ENCODE results near the gene ZRANB1.

Gene ZRANB1

DNA sequence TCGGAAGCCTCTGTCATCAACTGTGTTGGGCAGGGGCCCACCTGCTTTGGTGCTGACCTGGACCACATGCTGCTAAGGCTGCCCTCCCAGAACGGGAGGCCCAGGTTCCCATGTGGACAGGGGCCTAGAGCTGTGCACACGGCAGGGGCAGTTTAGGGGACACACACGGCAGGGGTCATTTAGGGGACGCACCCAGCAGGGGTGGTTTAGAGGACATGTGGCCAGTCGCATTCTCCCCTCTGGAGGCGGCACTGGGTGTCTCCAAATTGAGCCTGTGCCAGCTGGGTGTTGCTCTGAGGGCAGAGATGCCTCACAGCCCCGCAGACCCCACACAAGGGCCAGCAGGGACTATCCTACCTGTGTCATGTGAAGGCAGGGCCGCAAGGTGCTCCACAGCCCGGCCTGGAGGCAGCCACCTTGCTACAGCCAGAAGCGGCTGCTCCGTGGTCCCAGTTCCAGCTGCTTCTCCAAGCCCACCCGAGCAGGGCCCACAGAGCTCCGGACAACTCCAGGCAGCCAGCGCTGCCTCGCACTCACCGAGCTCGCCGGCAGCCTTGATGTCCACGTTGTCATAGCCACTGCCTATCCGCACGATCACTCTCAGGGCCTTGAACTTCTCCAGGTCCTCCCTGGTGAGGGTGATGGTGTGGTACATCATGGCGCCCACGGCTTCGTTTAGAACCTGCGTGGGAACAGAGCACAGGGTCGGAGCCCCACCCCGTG is 60.7 kb downstream of the ZRANB1 start:
- peak in 5 of 10 donors; percentile 4 to 67 (median 20) for DNase-seq
- intact Hi-C loops (cut with DNase I), result loop anchor here (5.0 kb wide), 1 partner anchor 60 kb away; no protein-coding TSS in a partner anchor

DNA sequence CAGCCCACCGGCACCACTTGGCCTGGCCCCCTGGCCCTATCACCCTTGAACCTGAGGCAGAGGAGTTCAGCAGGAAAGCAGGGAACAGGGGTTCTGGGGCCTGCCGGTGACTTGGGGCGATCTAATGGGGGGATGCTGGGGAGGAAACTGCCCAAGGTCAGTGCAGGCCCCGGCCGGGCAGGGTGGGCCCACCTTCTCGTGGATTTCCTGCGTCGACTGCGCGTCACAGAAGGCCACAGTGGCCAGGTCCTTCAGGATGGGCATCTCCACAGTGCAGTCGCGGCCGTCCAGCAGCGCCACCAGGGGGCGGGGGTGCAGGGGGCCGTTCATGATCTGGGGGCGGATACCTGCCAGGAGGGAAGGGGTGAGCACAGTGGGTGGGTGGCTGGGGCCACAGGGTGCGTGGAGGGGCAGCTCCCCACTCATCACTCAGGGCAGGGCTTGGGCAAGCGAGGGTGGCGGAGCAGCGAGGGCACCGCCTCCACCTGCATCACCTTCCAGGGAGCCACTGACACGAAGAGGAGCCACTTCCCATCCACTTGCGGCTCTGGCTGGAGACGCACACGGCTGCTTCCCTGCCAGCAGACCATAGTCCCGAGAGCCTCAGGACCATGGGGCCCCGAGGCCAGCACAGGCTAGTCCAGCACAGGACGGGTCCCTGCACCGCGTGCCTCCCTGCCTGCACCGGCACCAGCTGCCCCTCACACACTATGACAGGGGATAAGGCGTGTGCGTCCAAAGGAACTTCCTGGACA is 61.4 kb downstream of the ZRANB1 start:
- intact Hi-C loops (cut with DNase I), result loop anchor here (5.0 kb wide), 1 partner anchor 59 kb away; no protein-coding TSS in a partner anchor
- peak in 6 of 10 donors; percentile 5 to 81 (median 32) for DNase-seq

DNA sequence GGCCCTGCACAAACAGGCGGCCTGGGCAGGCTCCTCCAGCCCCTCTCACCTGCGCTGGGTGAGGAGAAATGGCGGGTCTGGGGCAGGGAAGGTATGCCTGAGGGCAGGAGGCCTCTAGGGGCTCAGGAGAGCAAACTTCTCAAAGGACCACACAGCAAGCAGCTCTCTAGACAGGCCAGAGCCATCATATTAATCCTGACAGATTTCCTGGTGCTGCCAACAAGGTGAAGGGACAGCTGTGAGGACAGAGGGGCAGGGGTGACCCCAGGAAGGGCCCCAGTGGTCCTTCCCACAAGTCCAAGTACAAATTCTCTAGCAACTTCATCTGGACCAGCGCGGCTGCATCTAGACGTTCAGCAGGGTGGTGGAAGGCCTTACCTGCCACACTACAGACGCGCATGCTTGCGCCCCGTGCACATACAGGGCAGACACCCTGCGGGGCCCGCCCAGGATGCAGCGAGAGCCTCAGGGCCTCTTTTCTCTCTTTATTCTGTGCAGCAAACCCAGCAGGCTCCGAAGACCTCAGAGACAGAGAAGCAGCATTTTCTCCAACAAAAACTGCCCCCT is 62.1 kb downstream of the ZRANB1 start:
- peak in 7 of 10 donors; percentile 1 to 72 (median 23) for DNase-seq
- intact Hi-C loops (cut with DNase I), result loop anchor here (5.0 kb wide), 1 partner anchor 58 kb away; no protein-coding TSS in a partner anchor

DNA sequence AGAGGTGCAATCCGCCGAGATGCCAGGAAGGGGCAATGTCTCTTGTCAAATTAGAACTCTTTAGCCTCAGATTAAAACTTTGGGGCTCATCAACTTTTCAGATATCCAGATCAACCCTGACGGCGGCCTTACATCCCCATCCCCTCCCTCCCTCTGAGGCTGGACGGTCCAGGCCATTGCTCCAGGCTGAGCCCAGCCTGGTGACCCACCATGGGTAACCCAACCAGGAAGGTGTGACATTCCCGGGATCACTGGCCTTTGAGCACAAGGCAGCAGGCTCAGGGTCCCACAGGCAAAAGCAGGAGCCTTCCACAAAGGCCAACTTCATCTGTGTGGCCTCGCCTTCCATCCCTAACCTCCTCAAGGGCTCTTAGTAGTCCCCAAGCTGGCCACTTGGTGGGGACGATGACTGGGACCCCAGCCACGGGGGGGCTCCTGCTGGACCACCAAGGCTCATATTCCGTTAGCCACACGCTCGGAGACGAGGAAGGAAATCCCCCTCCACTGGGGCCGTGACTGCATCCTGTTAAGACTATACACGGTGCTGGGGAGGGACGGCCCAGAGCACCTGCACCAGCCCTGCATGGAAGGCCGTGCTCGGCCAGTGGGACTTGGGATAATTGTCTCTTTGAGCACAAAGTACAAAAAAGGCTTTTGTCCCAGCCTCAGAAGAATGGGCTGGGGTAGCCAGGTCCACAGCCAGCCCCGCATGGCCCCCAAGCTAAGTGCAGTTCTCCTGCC is 62.8 kb downstream of the ZRANB1 start:
- intact Hi-C loops (cut with DNase I), result loop anchor here (5.0 kb wide), 2 partner anchors 38 to 58 kb away; no protein-coding TSS in a partner anchor
- DNase-seq, result peak in 6 of 10 donors; percentile 4 to 81 (median 29)

DNA sequence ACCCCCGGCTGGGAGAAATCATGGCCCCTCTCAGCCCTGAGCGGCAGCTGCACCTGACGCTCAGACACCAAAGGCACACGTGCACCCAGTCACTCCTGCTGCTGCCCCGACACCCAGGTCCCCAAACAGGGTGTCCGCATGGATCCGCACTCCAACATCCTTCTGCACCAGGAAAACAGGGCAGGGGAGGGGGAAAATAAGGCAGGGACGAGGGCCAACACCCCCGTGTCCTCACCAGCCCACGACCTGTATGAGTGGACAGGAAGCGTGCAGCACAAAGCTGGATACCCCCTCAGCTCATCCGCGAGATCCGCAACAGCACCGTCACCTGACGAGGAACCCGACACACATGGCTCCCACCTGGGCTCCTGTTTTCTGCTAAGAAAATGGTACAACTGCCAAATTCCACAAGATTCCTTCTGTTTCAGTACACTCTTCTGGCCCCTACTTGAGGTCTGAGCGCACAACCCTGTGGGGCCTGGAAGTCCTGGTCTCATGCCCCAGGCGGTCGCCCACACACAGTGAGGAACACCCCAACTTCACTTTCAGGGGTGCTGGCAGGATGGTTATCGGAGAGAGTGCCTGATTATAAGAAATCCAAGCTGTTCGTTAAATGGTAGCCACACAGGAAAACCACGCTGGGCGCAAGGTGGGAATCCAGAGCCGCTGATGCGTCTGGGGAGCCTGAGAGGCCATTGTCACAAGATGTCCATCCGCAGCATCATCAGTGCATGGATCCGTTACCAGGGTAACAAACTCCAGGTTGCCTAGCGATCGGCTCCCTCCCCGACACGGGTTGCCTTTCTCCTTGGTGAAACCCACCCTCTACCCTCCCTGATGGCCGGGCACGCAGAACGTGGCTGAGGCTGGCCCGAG is 63.6 kb downstream of the ZRANB1 start:
- DNase-seq, result peak in 5 of 10 donors; percentile 25 to 90 (median 80)
- intact Hi-C loops (cut with DNase I), result loop anchor here (5.0 kb wide), 1 partner anchor 37 kb away; no protein-coding TSS in a partner anchor

DNA sequence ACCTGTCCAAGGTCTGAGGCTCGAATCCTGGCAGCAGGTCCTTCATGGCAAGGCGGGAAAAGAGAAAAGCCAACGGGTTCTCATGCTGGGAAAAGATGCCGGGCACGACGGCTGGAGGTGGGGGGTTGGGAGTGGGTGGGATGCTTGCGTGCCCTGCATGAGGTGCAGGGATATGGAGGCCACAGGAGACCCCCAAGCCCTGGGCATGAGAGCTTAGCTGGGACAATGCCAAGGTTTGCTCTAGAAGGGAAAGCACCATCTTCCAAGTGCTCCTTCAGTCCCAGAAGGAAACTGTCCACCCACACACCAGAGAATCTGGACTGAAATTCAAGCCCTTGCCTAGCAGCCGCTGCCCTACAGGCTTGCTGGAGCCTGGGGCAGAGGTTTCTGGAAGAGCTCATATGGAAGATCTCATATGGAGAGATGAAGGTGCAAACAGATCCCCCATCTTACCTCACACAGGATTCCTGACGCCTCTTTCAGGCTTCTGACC is 64.3 kb downstream of the ZRANB1 start:
- DNase-seq, result peak in 4 of 10 donors; percentile 5 to 75 (median 19)

DNA sequence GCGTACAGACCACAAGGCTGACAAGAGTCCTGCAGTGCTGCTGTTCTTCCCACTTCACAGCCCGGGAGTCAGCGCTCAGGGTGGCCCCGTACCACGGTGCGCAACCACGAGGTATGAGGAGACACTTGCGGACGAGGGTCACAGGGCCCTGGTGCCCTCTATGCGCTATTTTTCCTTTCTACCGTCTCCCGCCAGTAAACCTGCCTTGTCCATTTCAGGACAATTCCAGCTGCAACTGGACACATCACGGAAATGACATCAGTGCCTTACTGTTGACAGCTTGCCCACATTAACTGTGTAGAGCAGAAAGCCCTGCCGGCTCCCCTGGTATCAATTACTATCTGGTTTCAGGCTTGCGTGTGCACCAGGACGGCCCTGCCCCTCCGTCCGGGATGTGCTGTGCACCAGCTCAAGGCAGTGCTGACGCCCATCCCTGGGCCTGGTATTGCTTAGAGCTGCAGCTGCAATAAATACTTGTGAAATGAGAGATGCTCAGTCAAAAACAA is 65.1 kb downstream of the ZRANB1 start:
- peak in 3 of 10 donors; percentile 49 to 88 (median 66) for DNase-seq
- intact Hi-C loops (cut with DNase I), result loop anchor here (5.0 kb wide), 1 partner anchor 35 kb away; no protein-coding TSS in a partner anchor

More for the DNA sequence above, 64.3 kb downstream of the ZRANB1 start:
- intact Hi-C loops (cut with DNase I), result loop anchor here (5.0 kb wide), 1 partner anchor 36 kb away; no protein-coding TSS in a partner anchor

DNA sequence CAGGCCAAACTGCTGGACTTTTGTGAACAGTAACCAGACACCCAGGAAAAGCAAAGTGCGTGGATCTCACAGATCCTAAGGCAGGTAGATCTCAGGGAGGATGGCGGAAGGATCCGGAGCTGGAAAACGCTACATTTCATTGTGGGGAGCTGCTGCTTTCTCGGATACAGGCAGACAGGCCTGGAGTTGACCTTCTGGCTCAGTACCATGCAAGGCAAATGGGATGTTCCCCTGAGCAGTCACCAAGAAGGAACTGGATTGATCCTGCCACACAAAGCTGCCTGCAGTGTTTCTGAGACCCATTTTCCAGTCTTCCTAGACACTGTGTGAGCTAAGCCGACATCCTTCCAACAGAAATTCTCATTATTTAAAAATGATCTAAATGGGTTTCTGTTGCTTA is 65.5 kb downstream of the ZRANB1 start:
- peak in 1 of 10 donors; percentile 19 for DNase-seq
- intact Hi-C loops (cut with DNase I), result loop anchor here (5.0 kb wide), 1 partner anchor 35 kb away; no protein-coding TSS in a partner anchor

DNA sequence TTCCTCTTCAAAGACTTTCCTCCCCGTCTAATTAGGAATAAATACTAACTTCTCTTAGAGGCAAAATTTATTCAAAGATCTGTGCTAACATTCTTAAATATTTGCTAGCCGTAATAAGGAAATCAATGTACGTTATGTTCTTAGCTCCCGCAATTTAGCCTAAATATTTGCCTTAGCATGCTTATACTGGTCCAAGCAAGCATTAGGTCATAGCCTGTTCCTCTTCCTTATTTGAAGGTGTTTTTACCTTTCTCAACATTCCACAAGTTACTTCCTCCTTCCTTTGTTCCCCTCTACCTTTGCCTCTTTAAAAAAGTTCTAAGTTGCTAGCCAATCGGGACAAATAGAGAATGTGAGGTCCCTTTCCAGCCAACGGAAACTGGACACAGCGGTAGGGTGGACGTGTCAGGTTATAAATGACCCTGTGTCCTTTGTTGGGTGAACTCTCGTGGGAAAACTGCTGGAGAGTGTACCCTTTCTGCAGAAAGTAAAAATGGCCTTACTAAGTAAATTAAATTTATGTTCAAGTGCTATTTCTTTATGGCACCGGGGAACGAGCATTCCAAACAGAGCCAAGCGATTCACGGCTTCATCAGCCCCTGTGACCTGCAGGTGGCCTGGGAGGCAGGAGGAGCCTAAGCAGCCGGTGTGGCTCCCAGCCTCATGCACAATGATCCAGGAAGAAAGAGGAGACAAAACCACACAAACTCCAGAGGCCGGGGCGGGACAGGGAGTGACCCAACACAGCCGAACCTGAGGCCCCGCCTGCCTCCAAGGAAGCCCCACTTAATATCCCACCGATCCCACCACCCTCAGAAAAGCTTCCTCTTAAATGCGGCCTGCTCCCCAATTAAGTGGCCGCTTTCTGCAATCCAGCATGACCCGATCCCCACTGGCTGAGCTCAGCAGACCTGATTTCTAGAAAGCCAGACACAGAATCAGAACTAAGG is 67.0 kb downstream of the ZRANB1 start:
- intact Hi-C loops (cut with DNase I), result loop anchor here (5.0 kb wide), 1 partner anchor 33 kb away; no protein-coding TSS in a partner anchor
- peak in 4 of 10 donors; percentile 19 to 57 (median 47) for DNase-seq

DNA sequence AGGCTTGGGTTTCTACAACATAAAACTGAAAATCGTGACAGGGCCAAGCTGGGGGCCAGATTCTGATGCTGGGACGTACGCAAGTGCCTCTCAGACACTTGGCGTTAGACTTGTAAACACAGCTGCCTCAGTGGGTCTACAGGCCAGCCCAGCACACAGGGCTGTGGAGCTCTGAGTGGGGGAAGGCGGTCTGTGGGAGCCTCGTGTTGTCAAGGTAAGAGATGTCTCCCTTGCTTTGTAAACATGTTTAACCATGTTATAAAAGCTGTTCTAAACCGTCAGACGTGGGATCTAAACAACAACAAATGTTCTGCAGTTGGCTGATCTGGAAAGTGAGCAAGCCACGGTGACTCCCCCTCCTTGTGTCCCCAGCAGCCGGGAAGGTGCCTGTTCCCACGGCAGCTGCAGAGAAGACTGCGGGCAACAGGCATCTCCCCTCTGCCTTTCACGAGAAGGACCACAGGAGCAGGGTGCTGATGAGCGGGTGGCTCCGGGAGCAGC is 67.8 kb downstream of the ZRANB1 start:
- DNase-seq, result peak in 4 of 10 donors; percentile 35 to 89 (median 84)
- intact Hi-C loops (cut with DNase I), result loop anchor here (5.0 kb wide), 1 partner anchor 33 kb away; no protein-coding TSS in a partner anchor

DNA sequence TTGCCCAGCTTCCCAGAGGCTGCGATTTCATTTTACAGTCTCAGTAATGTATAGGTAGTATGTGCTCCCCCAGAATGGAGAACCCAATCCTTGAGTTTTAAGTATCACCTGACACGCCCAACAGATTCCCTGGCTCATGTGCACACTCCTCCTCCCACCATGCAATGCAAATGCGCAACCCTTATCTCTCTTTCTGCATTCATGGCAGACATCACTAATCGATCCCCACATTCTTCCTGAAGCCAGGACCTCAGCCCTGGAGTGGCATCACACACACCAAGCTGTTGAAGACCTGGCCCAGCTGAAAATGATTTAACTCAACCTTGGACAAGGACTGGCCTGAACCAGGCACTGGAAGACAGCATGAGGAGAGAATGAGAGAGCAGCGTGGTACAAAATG is 68.4 kb downstream of the ZRANB1 start:
- intact Hi-C loops (cut with DNase I), result no loop called here
- peak in 3 of 10 donors; percentile 8 to 46 (median 38) for DNase-seq

DNA sequence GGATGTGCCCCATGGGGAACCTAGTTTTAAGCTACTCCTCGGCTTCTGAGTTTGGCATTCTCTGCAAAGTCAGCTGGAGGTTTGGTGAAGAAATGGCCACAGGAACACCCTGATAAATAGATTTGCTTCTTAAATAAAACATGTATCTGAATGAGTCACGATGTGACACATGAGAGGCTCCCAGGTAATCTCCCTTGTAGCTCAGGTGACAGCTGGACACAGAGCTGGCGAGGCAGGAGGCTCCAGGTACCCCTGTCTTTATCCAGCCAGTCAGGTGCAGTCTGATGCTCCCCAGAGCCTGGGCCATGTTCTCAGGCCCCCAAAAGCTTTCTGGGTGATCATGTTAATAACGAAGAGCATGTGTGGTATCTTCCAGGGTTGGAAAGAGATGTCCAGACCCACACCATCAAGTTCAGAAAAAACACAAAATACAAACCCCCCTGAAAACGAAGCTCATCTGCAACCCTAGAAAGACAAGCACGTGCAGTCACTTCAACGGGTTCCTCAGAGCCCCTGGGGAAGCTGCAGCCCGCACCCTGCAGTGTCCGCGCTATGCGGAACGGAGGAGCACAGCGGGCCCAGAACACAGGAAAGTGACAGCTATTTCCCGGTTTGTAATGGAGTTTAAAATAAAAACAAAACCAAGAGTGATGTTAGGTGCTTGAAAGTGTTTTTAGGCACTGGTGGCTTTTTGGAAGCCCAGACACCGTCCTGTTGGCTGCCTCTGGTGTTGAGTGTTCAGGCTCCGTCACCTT is 69.4 kb downstream of the ZRANB1 start:
- intact Hi-C loops (cut with DNase I), result no loop called here
- DNase-seq, result peak in 3 of 10 donors; percentile 39 to 55 (median 44)

DNA sequence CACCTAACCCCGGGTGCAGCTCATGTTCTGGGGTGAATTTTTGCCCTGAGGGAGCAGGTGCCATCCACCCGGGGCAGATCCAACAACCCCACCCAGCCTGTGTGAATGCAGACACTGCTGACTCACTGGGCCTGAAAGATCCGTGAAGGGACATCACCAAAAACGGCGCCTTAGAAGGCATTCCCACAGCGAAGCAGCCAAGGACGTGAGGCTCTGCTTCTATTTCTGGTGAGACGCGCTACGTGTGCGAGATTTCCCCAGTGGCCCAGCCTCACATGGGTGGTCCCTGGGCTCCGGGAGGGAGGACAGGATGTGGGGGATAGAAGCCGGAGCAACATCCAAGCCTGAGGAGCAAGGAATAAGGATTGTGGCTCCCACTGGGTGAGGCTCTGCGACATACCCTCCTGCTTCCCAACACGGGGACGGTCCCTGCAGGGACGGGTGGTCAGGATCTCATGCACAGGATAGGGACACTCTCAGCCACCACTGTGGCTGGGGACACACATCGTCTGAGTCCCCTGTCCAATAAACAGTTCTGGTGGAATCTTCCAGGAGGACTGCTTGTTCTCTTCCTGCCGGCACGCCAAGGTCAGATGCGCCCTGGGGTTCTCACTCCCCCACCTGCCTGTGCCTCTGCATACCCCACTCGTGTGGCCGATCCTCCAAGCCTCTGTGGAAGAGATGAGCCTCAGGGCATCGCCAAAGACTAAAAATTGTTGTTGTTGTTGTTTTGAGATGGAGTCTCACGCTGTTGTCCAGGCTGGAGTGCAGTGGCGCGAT is 70.2 kb downstream of the ZRANB1 start:
- DNase-seq, result peak in 4 of 10 donors; percentile 19 to 78 (median 39)
- intact Hi-C loops (cut with DNase I), result no loop called here

DNA sequence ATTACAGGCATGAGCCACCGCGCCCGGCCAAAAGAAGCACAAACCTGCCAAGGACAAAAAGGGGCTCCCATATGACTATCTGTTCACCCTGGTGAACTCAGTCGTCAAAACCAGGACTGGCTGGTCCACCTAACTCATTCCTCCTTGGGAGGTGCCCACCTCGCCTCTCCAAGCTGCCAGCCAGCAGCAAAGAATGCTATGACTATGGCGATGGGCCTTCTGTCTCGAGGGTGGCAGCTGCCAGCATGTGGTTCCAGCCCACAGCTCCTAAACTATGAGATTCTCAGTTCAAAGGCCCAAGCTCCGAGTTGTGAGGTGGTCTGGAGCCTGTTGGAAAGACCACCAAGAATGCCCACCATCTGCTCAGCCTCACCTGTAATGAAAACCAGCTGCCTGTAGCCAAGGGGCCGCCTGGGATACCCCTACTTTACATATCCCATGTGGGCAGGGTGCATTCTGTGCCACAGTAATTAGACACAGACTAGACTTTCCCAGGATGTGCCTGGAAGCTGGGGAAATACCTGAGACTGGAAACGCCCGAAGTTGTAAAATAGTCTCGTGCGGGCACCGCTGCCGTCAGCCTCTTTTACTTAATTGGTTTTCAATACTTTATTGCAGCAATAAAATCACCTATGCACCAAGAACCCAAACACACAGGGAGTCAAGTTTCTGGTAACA is 71.1 kb downstream of the ZRANB1 start:
- intact Hi-C loops (cut with DNase I), result no loop called here
- peak in 4 of 10 donors; percentile 12 to 63 (median 29) for DNase-seq

DNA sequence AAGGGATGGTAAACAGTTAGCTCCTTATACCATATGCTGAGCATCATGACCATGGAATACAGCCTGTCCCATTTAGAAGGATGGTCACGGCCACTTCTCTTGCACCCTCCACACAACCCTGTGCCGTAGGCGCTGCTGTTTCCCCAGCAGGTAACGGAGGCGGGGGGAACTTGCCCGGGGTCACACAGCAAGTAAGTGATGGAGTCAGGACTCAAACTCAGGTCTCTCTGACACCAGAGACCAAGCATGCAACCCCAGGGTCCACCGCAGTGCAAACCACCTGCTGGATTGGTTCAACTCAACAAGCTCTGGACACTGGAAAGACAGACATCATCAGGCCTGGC is 71.6 kb downstream of the ZRANB1 start:
- intact Hi-C loops (cut with DNase I), result no loop called here
- peak in 3 of 10 donors; percentile 6 to 52 (median 34) for DNase-seq
